Stimulated activated CD4-positive, alpha-beta T cell treated with anti-CD3 and anti-CD28 coated beads, Interleukin-2, amount 100 ng/mL, for 48 hours (primary cell): ENCODE measurements around the gene RAB28.

Source experiments
- DNase-seq, 2 donors: peaks; one replicate each; pipeline ENCODE4 v3.0.0-alpha.2; 2020

RAB28 gene

GRCh38 chr4:13484122-13484748 is at the start of gene RAB28:
TSS of gene RAB28 (minus strand) at chr4:13484340.
- DNase-seq, result peak; percentile 87 to 88

- no peak for DNase-seq
Measured at GRCh38 chr4:13531625-13531998, 47.5 kb upstream of the RAB28 start.

GRCh38 chr4:13530823-13531624 is 46.9 kb upstream of the RAB28 start:
- no peak for DNase-seq

GRCh38 chr4:13529128-13529919 is 45.2 kb upstream of the RAB28 start:
- DNase-seq, result no peak

GRCh38 chr4:13528821-13529127 is 44.6 kb upstream of the RAB28 start:
- no peak for DNase-seq

GRCh38 chr4:13527981-13528820 is 44.1 kb upstream of the RAB28 start:
- no peak for DNase-seq

- no peak for DNase-seq
Measured at GRCh38 chr4:13527192-13527980, 43.2 kb upstream of the RAB28 start.

GRCh38 chr4:13526658-13527057 is 42.5 kb upstream of the RAB28 start:
- no peak for DNase-seq

- DNase-seq, result no peak
Measured at GRCh38 chr4:13525606-13526281, 41.6 kb upstream of the RAB28 start.

GRCh38 chr4:13524504-13525243 is 40.5 kb upstream of the RAB28 start:
- no peak for DNase-seq

- DNase-seq, result no peak
Measured at GRCh38 chr4:13523591-13524503, 39.7 kb upstream of the RAB28 start.

GRCh38 chr4:13523105-13523477 is 39.0 kb upstream of the RAB28 start:
- no peak for DNase-seq

GRCh38 chr4:13522282-13523104 is 38.4 kb upstream of the RAB28 start:
- DNase-seq, result no peak

- no peak for DNase-seq
Measured at GRCh38 chr4:13521047-13521446, 36.9 kb upstream of the RAB28 start.

- no peak for DNase-seq
Measured at GRCh38 chr4:13516315-13516860, 32.2 kb upstream of the RAB28 start.

- DNase-seq, result no peak
Measured at GRCh38 chr4:13515268-13515667, 31.1 kb upstream of the RAB28 start.

GRCh38 chr4:13514722-13515121 is 30.6 kb upstream of the RAB28 start:
- no peak for DNase-seq

- DNase-seq, result no peak
Measured at GRCh38 chr4:13511101-13511500, 27.0 kb upstream of the RAB28 start.

- DNase-seq, result no peak
Measured at GRCh38 chr4:13509442-13509841, 25.3 kb upstream of the RAB28 start.
